Neuronal stem cell (in vitro differentiated cells): ENCODE data around the gene CTRB1.
"Not testable (repeated sequence)": the region's sequence is repeated elsewhere in the genome, so short reads cannot be mapped to it uniquely, and the experiment has no call there.

Experiments used
- DNase-seq: peaks from one replicate; pipeline ENCODE4 v3.0.0-alpha.2; 2013; ENCODE audit warnings: low spot score
- H2AFZ ChIP-seq: one replicate; pipeline ENCODE4 v1.6.1; 2013; ENCODE audit warnings: mild to moderate bottlenecking, low read length, inconsistent platforms
- H2AK5ac ChIP-seq: 2 replicates; pipeline ENCODE4 v1.6.1; 2013; ENCODE audit warnings: low read depth, mild to moderate bottlenecking, inconsistent platforms, low read length, moderate library complexity, mixed read lengths
- H2BK120ac ChIP-seq: 2 replicates; pipeline ENCODE4 v1.6.1; 2013; ENCODE audit warnings: low read depth, mild to moderate bottlenecking, inconsistent platforms, low read length, moderate library complexity, mixed read lengths
- H2BK12ac ChIP-seq: one replicate; pipeline ENCODE4 v1.6.1; 2013; ENCODE audit warnings: low read length, inconsistent platforms
- H2BK15ac ChIP-seq: 2 replicates; pipeline ENCODE4 v1.6.1; 2013; ENCODE audit warnings: mild to moderate bottlenecking, low read length, inconsistent platforms, mixed read lengths
- H2BK5ac ChIP-seq: one replicate; pipeline ENCODE4 v1.6.1; 2013; ENCODE audit warnings: inconsistent platforms, mild to moderate bottlenecking, low read length, moderate library complexity
- H3K14ac ChIP-seq: one replicate; pipeline ENCODE4 v1.6.1; 2013; ENCODE audit warnings: low read length, inconsistent platforms
- H3K18ac ChIP-seq: 2 replicates; pipeline ENCODE4 v1.6.1; 2013; ENCODE audit warnings: low read length, inconsistent platforms
- H3K23ac ChIP-seq: 2 replicates; pipeline ENCODE4 v1.6.1; 2013; ENCODE audit warnings: low read depth, mild to moderate bottlenecking, mixed read lengths, low read length, inconsistent platforms; ENCODE audit not compliant: poor library complexity
- H3K27ac ChIP-seq: replicated peaks from 3 replicates; pipeline ENCODE4 v1.5.1; 2013; ENCODE audit warnings: low read length, inconsistent platforms
- H3K27me3 ChIP-seq, 3 experiments: 2 replicates each; pipeline ENCODE4 v1.6.1; 2013; ENCODE audit warnings: low read length in 3 of 3, mild to moderate bottlenecking in 2 of 3, inconsistent platforms in 1 of 3, low read depth in 1 of 3, mixed read lengths in 1 of 3, moderate library complexity in 1 of 3; ENCODE audit not compliant: control insufficient read depth in 3 of 3, insufficient read depth in 3 of 3
- H3K36me3 ChIP-seq, 2 donors: replicated peaks in 1 of 2; 2 replicates each; pipeline ENCODE4 v1.6.1; 2013; ENCODE audit warnings: low read length in 2 of 2; ENCODE audit not compliant: control insufficient read depth in 2 of 2, insufficient read depth in 2 of 2
- H3K4ac ChIP-seq: 2 replicates; pipeline ENCODE4 v1.6.1; 2013; ENCODE audit warnings: inconsistent platforms, mild to moderate bottlenecking, low read length, moderate library complexity
- H3K4me1 ChIP-seq, 2 donors: 1 replicate in 1 of 2; 2 replicates in 1 of 2; pipeline ENCODE4 v1.6.1; 2013; ENCODE audit warnings: low read length in 2 of 2, low read depth in 1 of 2; ENCODE audit not compliant: control insufficient read depth in 2 of 2, insufficient read depth in 1 of 2
- H3K4me2 ChIP-seq: one replicate; pipeline ENCODE4 v1.6.1; 2013; ENCODE audit warnings: mild to moderate bottlenecking, low read length, inconsistent platforms; ENCODE audit not compliant: insufficient read depth, poor library complexity, severe bottlenecking
- H3K4me3 ChIP-seq, 2 donors: 2 replicates each; pipeline ENCODE4 v1.5.1; 2013; ENCODE audit warnings: low read length in 2 of 2, mild to moderate bottlenecking in 2 of 2, inconsistent platforms in 1 of 2, moderate library complexity in 1 of 2
- H3K79me1 ChIP-seq: one replicate; pipeline ENCODE4 v1.6.1; 2013; ENCODE audit warnings: low read depth, mild to moderate bottlenecking, inconsistent platforms, low read length, moderate library complexity
- H3K9ac ChIP-seq: one replicate; pipeline ENCODE4 v1.6.1; 2013; ENCODE audit warnings: mild to moderate bottlenecking, low read depth, low read length, inconsistent platforms; ENCODE audit not compliant: poor library complexity
- H3K9me3 ChIP-seq, 2 donors: replicated peaks in 1 of 2; 2 replicates each; pipeline versions ENCODE3 to v1.6.1; 2013; ENCODE audit warnings: low read length in 2 of 2, mild to moderate bottlenecking in 2 of 2, inconsistent platforms in 1 of 2, low read depth in 1 of 2, mixed read lengths in 1 of 2, moderate library complexity in 1 of 2; ENCODE audit not compliant: control insufficient read depth in 2 of 2, insufficient read depth in 1 of 2
- H4K8ac ChIP-seq: one replicate; pipeline ENCODE4 v1.6.1; 2013; ENCODE audit warnings: low read depth, mild to moderate bottlenecking, inconsistent platforms, low read length, moderate library complexity
- H4K91ac ChIP-seq: one replicate; pipeline ENCODE4 v1.6.1; 2013; ENCODE audit warnings: low read length, low read depth, mild to moderate bottlenecking, inconsistent platforms; ENCODE audit not compliant: poor library complexity
- WGBS, 2 donors: extraction: QIAGEN DNeasy Blood & Tissue Kit; methylation state at CpG; one replicate each; pipeline ENCODE4 v1.1.7; 2013; ENCODE audit warnings: missing lambda C conversion rate in 2 of 2, mixed read lengths in 1 of 2; ENCODE audit not compliant: insufficient read length in 2 of 2, insufficient replicate concordance in 1 of 2; ENCODE audit errors: extremely low coverage in 2 of 2; 5-methylcytosine and 5-hydroxymethylcytosine counted together

Gene CTRB1

GRCh38 chr16:75239542-75240122 is 20.8 kb downstream of the CTRB1 start:
- H3K27ac ChIP-seq = no peak overlapping the region
- H3K4me3 ChIP-seq = no peak overlapping the region
- peak overlapping the region; percentile 85 for H3K18ac ChIP-seq
- H3K79me1 ChIP-seq = peaks cover 53% of the 10 kb centered on the region
- H3K23ac ChIP-seq = peak overlapping the region; percentile 52
- H3K4me2 ChIP-seq = no peak overlapping the region
- H3K36me3 ChIP-seq = peaks cover 48 to 98% of the 10 kb centered on the region in 2 donors
- no peak overlapping the region for H3K4ac ChIP-seq
- peak overlapping the region; percentile 9 for H2BK15ac ChIP-seq
- no peak overlapping the region for H4K8ac ChIP-seq
- peak overlapping the region; percentile 82 for H2BK5ac ChIP-seq
- WGBS, 2 donors = no CpG with 5 or more reads among the region's 19 CpGs
- no peak for DNase-seq
- peak overlapping the region; percentile 38 for H3K14ac ChIP-seq
- H3K9me3 ChIP-seq = no peaks in the 10 kb centered on the region
- no peak overlapping the region for H2BK120ac ChIP-seq
- H2AFZ ChIP-seq = no peak overlapping the region
- no peaks in the 10 kb centered on the region for H3K27me3 ChIP-seq
- H4K91ac ChIP-seq = no peak overlapping the region
- peaks cover 23 to 32% of the 10 kb centered on the region in 2 donors for H3K4me1 ChIP-seq
- H3K9ac ChIP-seq = no peak overlapping the region
- peak overlapping the region; percentile 94 for H2AK5ac ChIP-seq
- H2BK12ac ChIP-seq = no peak overlapping the region

- Histone ChIP-seq H3K36me3 (peaks cover 38 to 89% of the 10 kb centered on the region in 2 donors), H3K4me1 (peaks cover 33 to 39% of the 10 kb centered on the region in 2 donors), H3K79me1 (peaks cover 46% of the 10 kb centered on the region), H2BK12ac (peak overlapping the region; percentile 6), H3K23ac (peak overlapping the region; percentile 55)
- not testable (repeated sequence) for H3K4me3 ChIP-seq, H3K9ac ChIP-seq, H3K14ac ChIP-seq, H2BK5ac ChIP-seq, H2BK15ac ChIP-seq, H2AK5ac ChIP-seq, H3K4ac ChIP-seq, H2AFZ ChIP-seq, H3K4me2 ChIP-seq, H2BK120ac ChIP-seq, H4K91ac ChIP-seq, H3K9me3 ChIP-seq, H3K18ac ChIP-seq, H3K27ac ChIP-seq, H3K27me3 ChIP-seq, DNase-seq, H4K8ac ChIP-seq
- no CpG with 5 or more reads among the region's 7 CpGs for WGBS, 2 donors
Observed at GRCh38 chr16:75240633-75241032, 21.8 kb downstream of the CTRB1 start.

- Histone ChIP-seq H2AFZ (no peak overlapping the region), H4K91ac (no peak overlapping the region), H2BK15ac (peak overlapping the region; percentile 22), H3K18ac (no peak overlapping the region), H3K9ac (no peak overlapping the region), H2BK5ac (no peak overlapping the region), H2BK120ac (no peak overlapping the region), H3K9me3 (no peaks in the 10 kb centered on the region), H3K27ac (no peak overlapping the region), H2BK12ac (no peak overlapping the region), H3K4me1 (peaks cover 41 to 46% of the 10 kb centered on the region in 2 donors), H4K8ac (no peak overlapping the region), H3K36me3 (peaks cover 32 to 81% of the 10 kb centered on the region in 2 donors), H3K27me3 (no peaks in the 10 kb centered on the region), H3K4ac (no peak overlapping the region), H3K4me3 (no peak overlapping the region), H3K4me2 (no peak overlapping the region), H3K79me1 (peaks cover 40% of the 10 kb centered on the region), H3K23ac (peak overlapping the region; percentile 55), H2AK5ac (peak overlapping the region; percentile 40), H3K14ac (peak overlapping the region; percentile 31)
- DNase-seq = no peak
- WGBS, 2 donors = no CpG with 5 or more reads among the region's 8 CpGs
Observed at GRCh38 chr16:75241412-75241811, 22.6 kb downstream of the CTRB1 start.

- H2BK12ac ChIP-seq = no peak overlapping the region
- H2AK5ac ChIP-seq = no peak overlapping the region
- no peak overlapping the region for H2AFZ ChIP-seq
- H4K8ac ChIP-seq = no peak overlapping the region
- H2BK120ac ChIP-seq = no peak overlapping the region
- H3K9ac ChIP-seq = peak overlapping the region; percentile 17
- no peak overlapping the region for H3K27ac ChIP-seq
- no peaks in the 10 kb centered on the region for H3K9me3 ChIP-seq
- no peaks in the 10 kb centered on the region for H3K27me3 ChIP-seq
- no peak overlapping the region for H2BK15ac ChIP-seq
- no peak overlapping the region for H3K18ac ChIP-seq
- peaks cover 46 to 51% of the 10 kb centered on the region in 2 donors for H3K4me1 ChIP-seq
- no peak overlapping the region for H2BK5ac ChIP-seq
- no peak for DNase-seq
- no peak overlapping the region for H3K4me2 ChIP-seq
- no peak overlapping the region for H3K4ac ChIP-seq
- H3K23ac ChIP-seq = no peak overlapping the region
- WGBS, 2 donors = no CpG with 5 or more reads among the region's 13 CpGs
- peaks cover 43% of the 10 kb centered on the region for H3K79me1 ChIP-seq
- H3K4me3 ChIP-seq = no peak overlapping the region
- peaks cover 26 to 77% of the 10 kb centered on the region in 2 donors for H3K36me3 ChIP-seq
- no peak overlapping the region for H4K91ac ChIP-seq
- H3K14ac ChIP-seq = peak overlapping the region; percentile 31
Observed at GRCh38 chr16:75241955-75242354, 23.2 kb downstream of the CTRB1 start.
